K562 (cell line): ENCODE measurements around the gene UVRAG. TPM values are rescaled to one million over a fixed set of nuclear protein-coding genes. Genes with fewer than 3 reads are reported as not detected.

Experiments used
- ATAC-seq: fragments of 200-7000 bp; cut with Tn5 transposase; 3 replicates; pipeline ENCODE4 v1.9.1; 2020; ENCODE audit warnings: moderate library complexity
- BruUV-seq: library from RNA; stranded (reverse); fragments of 400-500 nt; replicated peaks from 2 replicates; lab custom pipeline; 2021; lab: Mats Ljungman, UMichigan
- CTCF ChIA-PET: fragments of 300-600 bp; formaldehyde crosslinking; extraction: SDS; loops from one replicate; lab custom pipeline; 2021; ENCODE audit warnings: low intra/inter-chr PET ratio; lab: Yijun Ruan, JAX
- POLR2A ChIA-PET: fragments of 300-600, 350-650 bp; sonication (Branson Sonifier 250); formaldehyde crosslinking; extraction: SDS; loops from one replicate; lab custom pipeline; 2021; ENCODE audit warnings: antibody characterized with exemption, inconsistent platforms; lab: Yijun Ruan, JAX
- DNase-seq, 4 experiments: peaks; one replicate each; pipeline versions ENCODE4 v3.0.0 to v3.0.0-alpha.2; 2011 to 2018; ENCODE audit warnings: low spot score in 3 of 4, mixed read lengths in 3 of 4; ENCODE audit errors: extremely low read depth in 1 of 4
- FAIRE-seq: peaks from 2 replicates; lab custom pipeline; 2011; peaks lifted over from hg19 to GRCh38; lab: Jason Lieb, UNC
- H2AFZ ChIP-seq: 2 replicates; pipeline ENCODE4 v1.6.0; 2011; ENCODE audit warnings: low read depth, low read length, control low read depth, inconsistent platforms
- H3K27ac ChIP-seq: fragments of 200-600 bp; 3 replicates; pipeline ENCODE4 v1.8.0; 2011; ENCODE audit warnings: low read depth, mild to moderate bottlenecking, control low read depth, inconsistent platforms, low read length, moderate library complexity, mixed read lengths; ENCODE audit errors: extremely low read depth
- H3K27me3 ChIP-seq, 2 experiments: fragments of 300-600 bp in 1 of 2; 2 replicates in 1 of 2; 3 replicates in 1 of 2; pipeline versions ENCODE4 v1.6.0 to v1.8.0; 2011; ENCODE audit warnings: inconsistent platforms in 2 of 2, low read length in 2 of 2, mild to moderate bottlenecking in 1 of 2, mixed read lengths in 1 of 2, moderate library complexity in 1 of 2; ENCODE audit not compliant: control insufficient read depth in 2 of 2, insufficient read depth in 2 of 2
- H3K36me3 ChIP-seq: fragments of 300-600 bp; 3 replicates; pipeline ENCODE4 v1.8.0; 2011; ENCODE audit warnings: mild to moderate bottlenecking, low read length, inconsistent platforms; ENCODE audit not compliant: control insufficient read depth, insufficient read depth
- H3K4me1 ChIP-seq, 2 experiments: fragments of 200-600 bp in 1 of 2; replicated peaks in 1 of 2; 2 replicates in 1 of 2; 3 replicates in 1 of 2; pipeline versions ENCODE4 v1.5.1 to v1.8.0; 2011; ENCODE audit warnings: inconsistent platforms in 2 of 2, low read length in 2 of 2, mild to moderate bottlenecking in 1 of 2, mixed read lengths in 1 of 2, moderate library complexity in 1 of 2; ENCODE audit not compliant: control insufficient read depth in 2 of 2, insufficient read depth in 2 of 2
- H3K4me2 ChIP-seq: 2 replicates; pipeline ENCODE4 v1.6.1; 2011; ENCODE audit warnings: low read length, control low read depth, inconsistent platforms, mixed read lengths; ENCODE audit not compliant: insufficient read depth
- H3K4me3 ChIP-seq: fragments of 200-600 bp; sonication (generic), shearing (Covaris generic); 2 replicates; pipeline ENCODE4 v1.5.1; 2016; ENCODE audit warnings: control low read depth, inconsistent platforms
- H3K79me2 ChIP-seq: fragments of 200-600 bp; 3 replicates; pipeline ENCODE4 v1.8.0; 2011; ENCODE audit warnings: low read length, inconsistent platforms; ENCODE audit not compliant: control insufficient read depth, insufficient read depth
- H3K9ac ChIP-seq, 2 experiments: 2 replicates each; pipeline versions ENCODE4 v1.6.0 to v1.6.1; 2011; ENCODE audit warnings: low read depth in 2 of 2, low read length in 2 of 2, control low read depth in 1 of 2, inconsistent platforms in 1 of 2, mild to moderate bottlenecking in 1 of 2, mixed read lengths in 1 of 2; ENCODE audit not compliant: insufficient read depth in 1 of 2
- H3K9me1 ChIP-seq: one replicate; pipeline ENCODE4 v1.6.0; 2011; ENCODE audit warnings: inconsistent platforms, mild to moderate bottlenecking, low read length, moderate library complexity; ENCODE audit not compliant: control insufficient read depth, insufficient read depth
- H3K9me3 ChIP-seq: replicated peaks from 2 replicates; pipeline ENCODE4 v1.5.1; 2011; ENCODE audit warnings: low read depth, low read length, inconsistent platforms; ENCODE audit not compliant: control insufficient read depth, insufficient read depth
- H4K20me1 ChIP-seq: replicated peaks from 2 replicates; pipeline ENCODE4 v1.6.1; 2011; ENCODE audit warnings: low read length, inconsistent platforms, mixed read lengths; ENCODE audit not compliant: control insufficient read depth, insufficient read depth
- CBX8 ChIP-seq: fragments of 200-600 bp; sonication (generic); IDR thresholded peaks from 2 replicates; pipeline ENCODE4 v1.6.1; 2012; ENCODE audit warnings: borderline replicate concordance, mixed run types, low read depth, mild to moderate bottlenecking, moderate library complexity, mixed read lengths, low read length, control low read depth, inconsistent platforms; ENCODE audit not compliant: poor library complexity, severe bottlenecking; ENCODE audit errors: extremely low read depth
- JUND ChIP-seq, 2 experiments: IDR thresholded peaks; 2 replicates in 1 of 2; 3 replicates in 1 of 2; pipeline ENCODE4 v1.6.1; 2011; ENCODE audit warnings: borderline replicate concordance in 2 of 2, low read depth in 2 of 2, low read length in 2 of 2, improper control_type of control experiment in 1 of 2, missing biosample characterization in 1 of 2, missing genetic modification characterization in 1 of 2, missing genetic modification reagents in 1 of 2
- MBD1 ChIP-seq: fragments of 250-450 bp; sonication (Bioruptor Pico); IDR thresholded peaks from 2 replicates; pipeline ENCODE4 v1.8.0; 2022; ENCODE audit warnings: inconsistent platforms
- PHTF2 ChIP-seq: fragments of 250-450 bp; sonication (Bioruptor Pico); IDR thresholded peaks from 2 replicates; pipeline ENCODE4 v1.5.0; 2021; ENCODE audit warnings: mild to moderate bottlenecking
- TBP ChIP-seq: optimal IDR thresholded peaks from 2 replicates; pipeline ENCODE3; 2011; ENCODE audit warnings: low read depth, low read length, improper control_type of control experiment
- ZBTB1 ChIP-seq: sonication (generic); formaldehyde crosslinking; IDR thresholded peaks from 2 replicates; pipeline ENCODE4 v1.8.1; 2023; ENCODE audit warnings: missing genetic modification reagents, low read depth, mild to moderate bottlenecking, borderline replicate concordance
- ZNF668 ChIP-seq: fragments of 250-450 bp; sonication (Bioruptor Pico); IDR thresholded peaks from 2 replicates; pipeline ENCODE4 v1.8.0; 2022; ENCODE audit warnings: mild to moderate bottlenecking, inconsistent platforms
- ZZZ3 ChIP-seq: fragments of 450-650 bp; IDR thresholded peaks from 2 replicates; pipeline ENCODE4 v1.6.1; 2016; ENCODE audit warnings: antibody characterized with exemption, mild to moderate bottlenecking, moderate library complexity
- WGBS: fragments of 100-300 bp; shearing (Covaris generic); methylation state at CpG from one replicate; pipeline ENCODE4 v1.1.6; 2016; ENCODE audit warnings: low coverage, mixed read lengths; ENCODE audit not compliant: insufficient coverage; ENCODE audit errors: missing lambda C conversion rate; 5-methylcytosine and 5-hydroxymethylcytosine counted together
- in situ Hi-C: fragments of 300-500 bp; cut with MboI; formaldehyde crosslinking; loops from 4 replicates; pipeline ENCODE4 v1.15.0; 2018; ENCODE audit warnings: inconsistent platforms, mixed read lengths
- intact Hi-C: fragments of 100-400 bp; cut with micrococcal nuclease; formaldehyde crosslinking; loops from 2 replicates; pipeline ENCODE4 v1.14.2; 2022
- polyA plus RNA-seq, 8 experiments: library from polyadenylated mRNA; depleted of rRNA in 4 of 8; stranded (reverse) in 5 of 8; unstranded in 3 of 8; fragments of >200 nt; fragmentation: Nextera tagmentation in 2 of 8; fragmentation: Illumina TruSeq in 1 of 8; extraction: Ambion mirVana in 2 of 8; extraction: Trizol in 1 of 8; gene quantifications; 2 replicates each; pipeline versions ENCODE4 v1.2.1 to v1.2.3, GENCODE V29; 2011 to 2014; ENCODE audit warnings: inconsistent platforms in 1 of 8, missing spikeins in 1 of 8
- total RNA-seq, 7 experiments: library from RNA; depleted of rRNA in 6 of 7; stranded (reverse); fragments of >200 nt in 6 of 7; fragmentation: Illumina TruSeq in 2 of 7; extraction: Trizol in 2 of 7; gene quantifications; 2 replicates each; pipeline versions ENCODE4 v1.2.1 to v1.2.3, GENCODE V29; 2011 to 2021; ENCODE audit warnings: low replicate concordance in 1 of 7

Gene UVRAG
- total and polyA plus RNA-seq, 9 of the 15 experiments (the other 6 are each of a cell fraction or from before 2014, with no cell fraction given), result 3.1 to 17.8 (median 12.4) TPM

- Histone ChIP-seq H3K9me1 (no peaks in the 10 kb centered on the region), H3K27ac (no peak overlapping the region), H3K36me3 (no peaks in the 10 kb centered on the region), H4K20me1 (peaks cover 5% of the 10 kb centered on the region), H3K9me3 (no peaks in the 10 kb centered on the region), H3K4me3 (no peak overlapping the region), H3K4me1 (peaks cover 22 to 46% of the 10 kb centered on the region in 2 experiments), H2AFZ (no peak overlapping the region), H3K9ac (no peak overlapping the region), H3K27me3 (peaks cover 12 to 50% of the 10 kb centered on the region in 2 experiments), H3K4me2 (no peak overlapping the region), H3K79me2 (no peaks in the 10 kb centered on the region)
- DNase-seq, result no peak
- POLR2A ChIA-PET, result no interaction called here
- in situ Hi-C loops, result no loop called here
- no peak for ATAC-seq
- no TSS peak for BruUV-seq
- no peak for FAIRE-seq
- WGBS, result 16% methylated on average over 5 of the region's 13 CpGs
- CTCF ChIA-PET, result no interaction called here
- TF ChIP-seq PHTF2, result no peak
- TF ChIP-seq CBX8, result no peak
- no peak for TF ChIP-seq JUND (IDR thresholded peaks at IDR 0.05; ENCODE audit: borderline replicate concordance, low read depth, low read length)
- no peak for TF ChIP-seq JUND (tag; IDR thresholded peaks at IDR 0.05; ENCODE audit: borderline replicate concordance, low read depth, low read length)
- no peak for TF ChIP-seq TBP
- TF ChIP-seq ZZZ3, result no peak
- TF ChIP-seq MBD1 (CRISPR knock-in tag), result no peak
- no peak for TF ChIP-seq ZBTB1 (CRISPR knock-in tag)
- TF ChIP-seq ZNF668 (CRISPR knock-in tag), result no peak
- intact Hi-C loops, result no loop called here
Observed at GRCh38 chr11:76164081-76164480, 349.1 kb downstream of the UVRAG start.
